HCEC 1CT (cell line): ENCODE measurements around the gene FSTL4.

Source experiments
- DNase-seq: peaks from one replicate; pipeline ENCODE4 v3.0.0-alpha.2; 2017

The FSTL4 gene

DNA sequence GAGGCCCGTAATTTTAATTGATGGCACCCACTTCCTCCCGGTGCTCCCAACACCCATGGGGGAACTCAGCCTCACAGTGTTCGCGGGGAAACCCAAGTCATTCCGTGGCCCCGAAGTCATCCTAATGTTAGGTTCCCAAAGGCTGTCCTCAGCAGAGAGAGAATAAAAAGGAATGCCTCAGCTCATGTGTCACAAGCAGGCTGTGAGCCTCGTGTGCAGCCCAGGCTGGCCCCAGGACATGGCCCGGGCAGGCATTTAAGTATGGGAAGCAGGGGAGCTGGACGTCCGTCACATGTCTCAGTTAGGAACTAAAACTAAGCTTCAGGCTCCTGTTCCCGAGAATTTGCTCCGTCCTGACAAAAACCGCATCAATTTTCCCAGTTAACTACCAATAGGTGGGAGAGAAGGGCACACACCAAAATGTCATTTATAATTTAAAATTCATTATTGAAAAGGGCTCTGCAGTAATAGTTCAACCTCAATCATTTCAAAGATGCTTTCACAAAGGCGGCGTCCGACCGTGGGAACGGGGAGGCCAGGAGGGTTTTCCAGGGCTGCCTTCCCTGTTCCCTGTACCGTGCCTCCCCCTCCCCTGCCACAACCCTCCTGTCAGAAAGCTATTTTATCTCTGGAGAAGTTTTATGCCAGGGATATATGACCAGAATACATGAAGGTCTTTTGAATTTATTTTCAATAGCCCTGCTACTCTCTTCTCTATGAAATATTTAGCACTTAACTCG lies 137.3 kb downstream of the FSTL4 start:
- DNase-seq, result no peak

DNA sequence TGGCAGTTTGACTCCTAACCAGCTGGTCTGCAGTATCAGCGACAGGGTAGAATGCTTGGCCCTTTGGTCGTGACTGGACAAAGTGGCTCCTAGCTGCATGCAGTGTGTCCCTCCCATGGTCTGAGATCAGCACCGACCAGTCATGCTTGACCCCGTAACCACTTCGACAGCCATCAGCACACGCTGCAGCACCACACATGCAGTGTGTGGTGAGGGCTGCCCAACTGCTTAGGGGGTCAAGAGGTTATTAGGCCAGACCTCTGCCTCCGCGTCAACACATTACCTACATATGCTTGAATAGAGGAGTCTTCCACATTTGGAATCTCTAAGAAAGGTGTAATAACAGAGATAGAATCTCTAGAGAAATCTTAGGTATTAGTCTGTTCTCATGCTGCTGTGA lies 139.1 kb downstream of the FSTL4 start:
- no peak for DNase-seq

DNA sequence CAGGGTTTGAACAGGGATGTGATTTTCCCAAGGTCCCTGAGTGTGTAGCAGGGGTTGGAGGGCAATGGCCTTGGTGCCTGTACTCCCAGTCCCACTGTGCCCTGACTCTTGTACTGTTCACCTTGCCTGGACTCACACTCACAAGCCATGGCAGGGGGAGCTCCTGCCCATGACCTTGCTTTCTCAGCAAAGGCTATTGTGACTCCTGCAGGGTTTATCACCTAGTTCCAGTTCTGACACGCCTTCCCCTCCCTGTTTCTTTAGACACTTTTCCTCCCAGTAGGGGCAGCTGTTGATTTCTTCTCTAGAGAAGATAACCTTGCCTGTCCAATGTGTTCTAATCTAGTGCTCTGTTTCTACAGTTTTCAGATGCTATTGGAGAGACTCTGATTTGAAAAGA lies 139.5 kb downstream of the FSTL4 start:
- DNase-seq, result no peak

GRCh38 chr5:133471699-133472098 lies 140.6 kb downstream of the FSTL4 start:
- no peak for DNase-seq

- no peak for DNase-seq
These were observed 141.5 kb downstream of the FSTL4 start for GRCh38 chr5:133470841-133471240.

GRCh38 chr5:133469846-133470245 lies 142.5 kb downstream of the FSTL4 start:
- no peak for DNase-seq

GRCh38 chr5:133469252-133469651 lies 143.1 kb downstream of the FSTL4 start:
- DNase-seq, result no peak

DNA sequence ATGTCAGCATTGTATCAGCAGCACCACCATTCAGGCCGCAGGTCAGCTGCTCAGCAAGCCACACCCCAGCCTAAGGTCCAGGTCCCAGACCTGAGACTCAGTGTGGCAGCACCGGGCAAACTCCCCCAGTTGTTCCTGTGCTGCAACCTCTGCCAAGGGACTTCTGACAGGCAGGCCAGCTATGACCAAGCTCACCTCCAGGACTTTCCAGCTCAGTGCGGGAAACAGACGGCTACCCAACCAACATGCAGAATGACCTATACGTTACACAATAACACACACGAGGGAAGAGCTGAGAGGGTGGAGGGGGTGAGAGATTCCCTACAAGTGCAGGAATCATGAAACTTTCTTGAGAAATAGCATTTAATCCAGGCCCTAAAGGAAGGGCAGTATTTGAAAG lies 143.7 kb downstream of the FSTL4 start:
- DNase-seq, result no peak

DNA sequence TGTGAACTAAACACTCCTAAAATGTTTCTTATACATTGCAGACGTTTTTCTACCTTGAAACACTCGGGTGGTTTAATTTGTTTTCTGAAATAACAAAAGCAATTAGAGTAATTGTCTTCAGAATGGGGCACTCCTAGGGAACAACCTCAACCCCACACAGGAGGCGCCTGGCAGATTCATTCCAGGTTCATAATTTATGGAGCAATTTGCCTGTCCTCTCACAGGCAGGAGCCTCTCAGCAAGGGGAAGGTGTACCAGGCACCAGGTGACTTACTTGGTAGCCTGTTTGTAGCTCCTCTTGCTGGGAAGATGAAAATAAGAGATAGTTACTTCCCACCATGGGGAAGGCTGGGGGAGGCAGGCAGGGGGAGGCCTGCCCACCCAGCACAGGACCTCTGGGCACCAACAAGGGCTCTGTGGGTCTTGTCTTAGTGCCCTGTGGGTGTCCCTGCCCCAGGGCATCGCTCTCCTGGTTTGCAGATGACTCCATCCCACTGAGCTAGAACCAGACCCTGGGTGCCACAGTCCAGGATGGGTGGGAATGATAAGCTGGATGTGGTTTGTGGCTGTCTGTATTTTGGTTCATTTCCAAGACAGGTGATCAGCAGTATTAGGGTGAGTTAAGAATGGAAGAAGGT lies 144.4 kb downstream of the FSTL4 start:
- DNase-seq, result no peak

- DNase-seq, result no peak
These were observed 145.0 kb downstream of the FSTL4 start for GRCh38 chr5:133467335-133467779.

DNA sequence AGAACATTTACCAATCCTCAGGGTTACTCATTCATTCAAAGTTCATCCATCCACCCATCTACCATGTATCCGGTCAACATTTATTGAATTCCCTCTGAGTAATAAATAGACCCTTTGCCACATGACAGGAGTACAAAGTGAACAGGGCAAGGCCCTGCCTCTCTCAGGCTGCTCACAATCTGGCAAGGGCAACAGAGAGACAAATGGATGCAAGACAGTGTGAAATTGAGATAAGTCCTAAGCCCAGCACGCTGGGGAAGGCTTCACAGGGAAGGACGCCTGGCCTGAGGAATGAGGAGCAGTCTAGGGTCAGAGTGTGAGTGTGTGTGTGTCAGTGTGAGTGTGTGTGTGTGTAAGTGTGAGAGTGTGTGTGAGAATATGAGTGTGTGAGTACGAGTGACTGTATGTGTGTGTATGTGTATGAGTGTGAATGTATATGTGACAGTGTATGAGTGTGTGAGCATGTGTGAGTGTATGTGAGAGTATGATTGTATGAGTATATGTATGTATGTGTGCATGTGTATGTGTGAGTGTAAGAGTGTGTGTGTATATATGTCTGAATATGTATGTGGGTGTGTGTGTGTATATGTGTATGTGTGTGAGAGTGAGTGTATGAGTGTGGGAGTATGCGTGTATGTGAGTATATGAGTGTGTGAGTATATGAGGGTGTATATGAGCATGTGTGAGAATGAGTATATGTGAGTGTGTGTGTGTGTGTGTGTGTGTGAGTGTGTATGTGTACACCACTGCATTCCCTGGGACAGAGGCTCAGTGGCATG lies 145.6 kb downstream of the FSTL4 start:
- DNase-seq, result no peak

- no peak for DNase-seq
These were observed 148.3 kb downstream of the FSTL4 start for GRCh38 chr5:133464013-133464412.

DNA sequence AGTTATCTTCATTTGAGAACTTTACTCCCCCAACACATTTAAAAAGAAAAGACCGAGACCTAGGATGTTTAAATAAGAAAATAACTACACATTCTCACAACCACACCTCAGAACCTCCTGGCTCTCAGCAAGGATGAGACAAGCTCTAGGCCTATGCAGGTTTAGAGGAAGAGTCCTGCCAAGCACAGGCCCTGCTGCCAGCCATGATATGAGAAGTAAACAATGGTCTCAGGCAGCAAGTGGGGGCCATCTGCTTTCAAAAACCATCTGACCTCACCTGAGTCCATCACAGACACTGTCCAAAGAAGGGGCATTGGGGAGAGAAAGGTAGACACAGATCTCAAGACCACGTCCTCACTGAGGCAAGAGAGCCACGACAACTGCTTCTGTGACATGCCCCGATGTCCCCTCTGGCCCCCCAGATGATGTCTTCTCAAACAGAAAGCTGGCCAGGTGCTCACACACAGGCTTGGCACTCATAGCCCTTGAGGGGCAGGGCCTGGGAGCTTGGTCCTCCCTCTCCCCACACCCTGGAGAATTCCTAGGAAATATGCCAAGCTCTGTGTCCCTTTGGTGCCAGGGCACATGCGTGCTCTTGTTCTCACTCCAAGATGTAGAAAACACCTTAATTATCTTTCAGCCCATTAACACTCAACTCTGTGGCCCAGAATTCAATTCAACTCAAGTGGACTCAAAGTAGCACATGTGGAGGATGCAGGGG lies 150.4 kb downstream of the FSTL4 start:
- DNase-seq, result no peak

DNA sequence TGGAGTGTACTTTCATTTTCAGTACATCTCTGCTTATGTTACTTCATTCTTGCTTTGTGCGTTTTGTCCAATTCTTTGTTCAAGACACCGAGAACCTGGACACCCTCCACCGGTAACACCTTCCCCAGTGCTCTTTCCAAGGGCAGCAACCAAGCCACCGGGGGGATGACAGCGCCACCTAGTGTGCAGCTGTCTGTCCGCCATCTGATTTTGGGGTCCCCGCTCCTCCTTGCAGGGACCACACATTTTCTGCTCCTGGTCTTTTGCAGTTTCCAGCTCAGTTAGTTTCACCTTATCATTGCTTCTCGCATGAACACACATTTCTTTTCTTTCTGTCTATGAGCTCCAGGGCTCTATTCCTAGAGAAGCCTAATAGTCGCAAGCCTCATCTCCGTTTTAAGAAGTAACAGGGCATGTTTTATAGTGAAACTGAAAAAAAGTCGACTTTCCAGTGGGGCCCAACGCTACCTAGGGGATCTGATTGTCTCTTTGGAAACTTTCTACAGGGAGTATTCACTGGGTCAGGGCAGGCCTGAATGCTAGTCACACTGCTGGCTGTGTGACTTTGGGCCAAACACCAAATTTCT lies 152.1 kb downstream of the FSTL4 start:
- DNase-seq, result no peak

DNA sequence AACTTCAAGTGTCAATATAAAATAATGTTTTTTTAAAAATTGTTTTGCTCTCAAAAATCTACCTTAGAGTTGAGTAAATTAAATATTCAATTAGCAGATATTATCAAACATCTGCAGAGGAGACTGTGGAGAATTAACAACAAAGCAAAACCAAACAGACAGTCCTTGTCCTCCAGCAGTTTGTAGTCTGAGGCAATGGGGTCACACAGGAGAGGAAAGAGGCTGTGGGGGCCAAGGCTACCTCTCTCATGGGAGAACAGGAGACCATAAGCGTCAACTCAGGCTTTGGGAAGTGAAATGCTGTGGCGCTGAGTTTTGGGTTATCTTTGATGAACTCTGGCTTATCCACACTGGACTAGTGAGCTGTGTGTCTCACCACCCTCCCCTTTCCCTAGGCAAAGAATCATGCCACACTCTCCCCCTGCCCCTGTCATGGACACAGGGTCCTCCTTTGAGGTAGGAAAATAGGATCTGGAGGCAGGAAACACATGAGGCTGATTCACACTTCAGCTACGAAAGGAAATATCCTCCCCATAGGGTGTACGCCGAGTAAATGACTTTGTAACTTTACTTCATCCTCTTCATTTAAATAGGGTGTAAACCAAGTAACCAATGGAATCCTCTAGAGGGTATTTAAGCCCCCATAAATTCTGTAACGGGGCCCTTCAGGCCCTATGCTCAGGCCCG lies 152.7 kb downstream of the FSTL4 start:
- no peak for DNase-seq

GRCh38 chr5:133458435-133458834 lies 153.9 kb downstream of the FSTL4 start:
- no peak for DNase-seq

DNA sequence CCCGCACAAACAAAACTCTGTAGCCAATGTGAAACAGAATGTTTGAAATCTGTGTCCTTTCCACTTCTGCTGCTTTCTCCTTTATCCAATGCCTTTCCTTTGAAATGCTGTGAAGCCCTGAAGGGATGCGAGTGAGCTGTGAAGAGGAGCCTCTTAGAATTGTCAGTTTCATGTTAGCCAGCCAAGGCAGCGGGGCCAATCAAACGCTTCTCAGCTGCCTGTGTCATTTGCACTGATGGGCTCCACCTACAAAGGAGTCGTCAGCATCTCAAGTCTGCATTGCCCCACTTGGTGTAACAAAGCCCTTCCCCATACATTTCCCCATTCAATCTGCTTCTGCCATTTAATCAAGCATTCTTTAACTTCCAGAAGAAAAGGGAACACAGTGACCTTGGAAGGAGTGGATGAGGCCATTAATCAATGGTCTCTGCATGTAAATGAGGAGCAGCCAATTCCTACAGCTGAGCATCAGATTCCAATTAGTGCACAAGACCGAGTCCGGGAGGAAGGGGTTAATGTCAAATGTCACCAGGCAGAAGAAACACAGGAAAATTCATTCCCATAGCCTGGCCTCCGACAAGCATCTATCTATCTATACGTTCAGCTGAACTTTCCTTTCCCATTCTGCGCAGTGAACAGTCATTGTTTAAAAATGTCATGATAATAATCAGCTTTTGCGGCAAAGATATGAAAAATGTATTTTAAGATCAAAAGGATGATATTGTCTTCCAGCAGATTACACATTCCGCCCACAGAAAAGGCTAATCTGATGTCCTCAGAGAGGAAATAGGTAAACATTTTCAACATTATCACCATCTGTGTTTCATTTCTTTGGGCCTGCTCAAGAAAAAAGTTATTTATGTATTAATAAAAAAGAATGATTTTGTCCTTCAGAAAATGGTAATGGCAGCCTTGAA lies 154.6 kb downstream of the FSTL4 start:
- DNase-seq, result no peak

- no peak for DNase-seq
These were observed 155.4 kb downstream of the FSTL4 start for GRCh38 chr5:133456933-133457402.

DNA sequence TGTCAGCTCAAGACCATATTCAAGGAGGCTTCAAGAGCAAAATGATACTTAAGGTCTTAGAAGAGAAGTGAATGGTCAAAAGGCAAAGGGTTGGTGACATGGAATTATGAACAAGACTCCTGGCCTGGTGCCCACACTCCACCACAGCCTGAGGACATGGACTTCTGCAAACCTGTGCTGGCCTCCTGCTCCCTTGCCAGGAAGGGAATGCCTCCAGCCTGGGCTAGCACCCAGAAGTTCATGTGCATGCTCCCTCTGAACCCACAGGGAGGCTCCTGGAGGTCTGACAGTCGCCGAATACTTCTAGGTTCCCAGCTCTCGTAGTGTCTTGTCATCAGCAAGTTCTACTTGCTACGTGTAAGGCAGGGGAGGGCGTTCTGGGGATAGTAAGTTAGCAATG lies 156.7 kb downstream of the FSTL4 start:
- no peak for DNase-seq

DNA sequence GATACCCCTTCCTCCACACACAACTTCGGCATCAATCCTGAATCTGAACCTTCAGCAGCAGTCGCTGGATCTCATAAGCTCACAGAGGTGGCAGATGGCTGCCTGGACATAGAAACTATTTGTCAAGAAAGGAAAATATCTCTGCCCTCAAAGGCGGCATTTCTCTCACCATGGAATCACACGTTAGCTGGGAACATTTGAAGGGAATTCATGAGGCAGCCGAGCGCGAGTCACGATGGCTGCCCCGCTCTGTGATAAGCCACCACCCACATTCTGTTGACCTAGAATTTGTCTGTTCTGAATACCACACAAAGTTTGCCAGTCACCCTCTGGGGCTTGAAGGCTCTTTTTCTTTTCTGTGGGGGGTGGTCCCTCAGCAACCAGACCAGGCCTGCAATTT lies 157.9 kb downstream of the FSTL4 start:
- no peak for DNase-seq

- no peak for DNase-seq
These were observed 158.5 kb downstream of the FSTL4 start for GRCh38 chr5:133453831-133454230.
